Suprapubic skin (tissue), 4 donors: ENCODE data around the gene CUTA. TPM values are rescaled to one million over a fixed set of nuclear protein-coding genes. Genes with fewer than 3 reads are reported as not detected.

Experiments used
- DNase-seq, 2 donors: peaks; one replicate each; pipeline ENCODE4 v3.0.0-alpha.2; 2019; ENCODE audit warnings: low spot score in 2 of 2
- H3K27ac ChIP-seq: fragments of 200-600 bp; sonication (generic); one replicate; pipeline ENCODE4 v1.5.1; 2019
- H3K27me3 ChIP-seq: fragments of 200-600 bp; sonication (generic); one replicate; pipeline ENCODE4 v1.5.1; 2019
- H3K36me3 ChIP-seq: fragments of 200-600 bp; sonication (generic); one replicate; pipeline ENCODE4 v1.5.1; 2019
- H3K4me1 ChIP-seq: fragments of 200-600 bp; sonication (generic); one replicate; pipeline ENCODE4 v1.5.1; 2019
- H3K4me3 ChIP-seq: fragments of 200-600 bp; sonication (generic); one replicate; pipeline ENCODE4 v1.5.1; 2019; ENCODE audit warnings: mild to moderate bottlenecking
- H3K9me3 ChIP-seq: fragments of 200-600 bp; sonication (generic); one replicate; pipeline ENCODE4 v1.5.1; 2019
- EP300 ChIP-seq: sonication (generic); formaldehyde crosslinking; IDR thresholded peaks from one replicate; pipeline ENCODE4 v1.6.1; 2017; ENCODE audit warnings: antibody characterized with exemption
- POLR2A ChIP-seq, 2 donors: fragments of 450-650 bp; IDR thresholded peaks; one replicate each; pipeline ENCODE4 v1.6.1; 2017; ENCODE audit warnings: antibody characterized with exemption in 2 of 2, mild to moderate bottlenecking in 2 of 2, moderate library complexity in 2 of 2
- POLR2AphosphoS5 ChIP-seq, 3 donors: sonication (generic); formaldehyde crosslinking; IDR thresholded peaks; one replicate each; pipeline ENCODE4 v1.6.1; 2017; ENCODE audit warnings: antibody characterized with exemption in 3 of 3
- whole genome bisulfite sequencing: methylation state at CpG from one replicate; pipeline ENCODE4 v1.1.5; 2018; 5-methylcytosine and 5-hydroxymethylcytosine counted together
- total RNA-seq, 4 donors: library from RNA; depleted of rRNA; stranded (reverse); fragments of >200 nt; gene quantifications; one replicate each; pipeline ENCODE4 v1.1.0, GENCODE V29; 2016
- TF ChIP-seq, protein P1 (sequence below), 2 donors: fragments of 200-600 bp in 1 of 2; fragments of 450-650 bp in 1 of 2; sonication (generic) in 1 of 2; IDR thresholded peaks; one replicate each; pipeline ENCODE4 v1.5.1; 2016 to 2019; ENCODE audit warnings: antibody characterized with exemption in 2 of 2, mild to moderate bottlenecking in 1 of 2, moderate library complexity in 1 of 2

The CUTA gene
- total RNA-seq, 4 donors from 2014 or later = 119 to 185 (median 159) TPM

DNA sequence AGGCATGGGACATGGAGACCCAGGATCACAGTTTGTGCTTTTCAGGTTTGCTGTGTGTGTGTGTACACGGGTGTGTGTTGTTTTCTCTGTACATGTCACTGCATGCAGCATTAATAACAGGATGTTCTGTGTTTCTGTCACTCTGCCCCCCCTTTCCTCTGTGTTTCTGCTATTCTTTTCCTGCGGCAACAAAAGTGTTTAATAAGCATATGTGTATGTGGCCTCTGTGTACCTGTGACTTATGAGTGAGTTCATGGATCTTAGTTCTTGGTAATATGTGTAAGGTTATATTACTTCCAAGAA, 11.8 kb upstream of the CUTA start:
- TF ChIP-seq POLR2AphosphoS5 (IDR thresholded peaks at IDR 0.05) (no peak), POLR2A (IDR thresholded peaks at IDR 0.05) (no peak), EP300 (no peak)
- TF ChIP-seq, protein P1, sequence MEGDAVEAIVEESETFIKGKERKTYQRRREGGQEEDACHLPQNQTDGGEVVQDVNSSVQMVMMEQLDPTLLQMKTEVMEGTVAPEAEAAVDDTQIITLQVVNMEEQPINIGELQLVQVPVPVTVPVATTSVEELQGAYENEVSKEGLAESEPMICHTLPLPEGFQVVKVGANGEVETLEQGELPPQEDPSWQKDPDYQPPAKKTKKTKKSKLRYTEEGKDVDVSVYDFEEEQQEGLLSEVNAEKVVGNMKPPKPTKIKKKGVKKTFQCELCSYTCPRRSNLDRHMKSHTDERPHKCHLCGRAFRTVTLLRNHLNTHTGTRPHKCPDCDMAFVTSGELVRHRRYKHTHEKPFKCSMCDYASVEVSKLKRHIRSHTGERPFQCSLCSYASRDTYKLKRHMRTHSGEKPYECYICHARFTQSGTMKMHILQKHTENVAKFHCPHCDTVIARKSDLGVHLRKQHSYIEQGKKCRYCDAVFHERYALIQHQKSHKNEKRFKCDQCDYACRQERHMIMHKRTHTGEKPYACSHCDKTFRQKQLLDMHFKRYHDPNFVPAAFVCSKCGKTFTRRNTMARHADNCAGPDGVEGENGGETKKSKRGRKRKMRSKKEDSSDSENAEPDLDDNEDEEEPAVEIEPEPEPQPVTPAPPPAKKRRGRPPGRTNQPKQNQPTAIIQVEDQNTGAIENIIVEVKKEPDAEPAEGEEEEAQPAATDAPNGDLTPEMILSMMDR (IDR thresholded peaks at IDR 0.05) = no peak
- Histone ChIP-seq H3K4me3 (no peak overlapping the region), H3K27me3 (no peaks in the 10 kb centered on the region), H3K9me3 (no peaks in the 10 kb centered on the region), H3K27ac (peak overlapping the region; percentile 92), H3K4me1 (peaks cover 65% of the 10 kb centered on the region), H3K36me3 (peaks cover 8% of the 10 kb centered on the region)
- WGBS = 16% methylated on average over 2 of the region's 2 CpGs
- no peak for DNase-seq

DNA sequence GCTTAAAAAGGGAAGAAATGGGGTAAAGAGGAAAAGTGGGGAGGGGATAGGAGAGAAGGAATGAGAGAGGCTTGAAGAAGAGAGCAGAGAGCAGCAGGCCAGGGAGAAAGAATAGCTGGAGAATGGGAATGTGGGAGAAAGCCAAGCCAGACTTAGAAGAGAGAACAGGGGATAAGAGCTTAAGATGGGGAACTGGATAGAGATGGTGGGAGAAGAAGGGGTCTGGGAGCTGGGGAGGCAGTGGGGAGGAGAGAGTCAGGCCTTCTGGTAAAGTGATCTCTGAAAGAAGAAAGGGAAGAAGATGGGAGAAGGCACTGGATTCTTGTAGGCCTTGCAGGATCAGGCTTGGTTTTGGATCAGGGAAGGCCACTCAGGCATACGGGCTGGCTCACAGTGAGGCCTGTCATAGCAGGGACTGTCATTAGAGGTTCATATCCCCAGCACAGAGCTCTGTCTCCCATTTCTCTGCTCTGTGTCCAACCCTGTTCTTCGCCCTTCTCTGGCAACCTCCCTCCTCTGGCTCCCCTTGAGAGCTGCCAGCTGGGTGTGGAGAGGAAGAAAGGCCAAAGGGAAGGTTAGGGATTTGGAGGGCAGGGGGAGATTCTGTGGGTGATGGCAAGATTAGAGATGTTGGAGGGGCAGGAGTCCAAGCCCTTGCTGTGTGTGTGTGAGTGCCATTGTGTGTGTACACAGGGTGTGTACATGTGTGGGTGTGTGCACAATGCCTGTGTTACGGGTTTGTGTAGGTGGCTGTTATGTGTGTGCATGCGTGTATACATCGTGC, 11.3 kb upstream of the CUTA start:
- Histone ChIP-seq H3K27ac (peak overlapping the region; percentile 92), H3K27me3 (no peaks in the 10 kb centered on the region), H3K36me3 (peaks cover 8% of the 10 kb centered on the region), H3K4me3 (peak overlapping the region; percentile 3), H3K9me3 (no peaks in the 10 kb centered on the region), H3K4me1 (peaks cover 67% of the 10 kb centered on the region)
- no peak for TF ChIP-seq POLR2A (IDR thresholded peaks at IDR 0.05)
- no peak for TF ChIP-seq POLR2AphosphoS5 (IDR thresholded peaks at IDR 0.05)
- TF ChIP-seq, protein P1 (IDR thresholded peaks at IDR 0.05) = no peak
- TF ChIP-seq EP300 = no peak
- WGBS = 38% methylated on average over 5 of the region's 5 CpGs
- peak in 1 of 2 donors; percentile 50 for DNase-seq

DNA sequence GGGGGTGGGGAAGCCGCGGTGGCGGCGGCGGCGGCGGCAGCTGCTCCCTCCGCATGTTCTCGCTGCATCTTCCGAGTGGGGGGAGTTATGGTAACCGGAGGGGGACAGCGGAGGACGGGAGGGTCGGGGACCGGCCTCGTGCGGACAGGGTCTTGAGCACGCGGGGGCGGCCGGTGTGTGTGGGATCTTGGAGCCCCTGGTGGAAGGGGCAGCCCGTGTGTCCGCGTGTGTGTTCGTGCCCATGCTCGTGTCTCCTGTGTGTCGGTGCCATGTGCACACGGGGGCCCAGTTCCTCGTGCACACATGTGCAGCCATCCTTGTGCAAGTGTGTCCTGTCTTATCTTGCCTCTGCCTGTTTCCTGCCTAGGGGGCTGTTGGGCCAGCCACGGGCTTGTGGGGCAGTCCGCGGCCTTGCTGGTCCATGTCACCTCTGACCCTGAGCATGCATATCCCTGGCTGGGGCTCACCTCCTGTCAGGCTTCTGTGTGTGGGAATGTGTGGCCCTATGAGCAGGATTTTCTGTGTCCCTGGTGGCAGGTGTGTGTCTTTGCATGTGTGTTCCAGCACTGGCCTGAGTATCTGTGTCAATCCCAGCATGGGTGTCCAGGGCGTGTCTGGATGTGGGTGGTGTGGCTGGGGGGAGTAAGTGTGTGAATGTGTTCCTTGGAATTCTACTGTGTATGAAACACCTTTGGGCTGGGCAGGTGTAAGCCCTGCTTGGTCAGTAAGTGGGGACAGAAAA, 10.5 kb upstream of the CUTA start:
- Histone ChIP-seq H3K36me3 (peaks cover 8% of the 10 kb centered on the region), H3K4me1 (peaks cover 67% of the 10 kb centered on the region), H3K27me3 (no peaks in the 10 kb centered on the region), H3K4me3 (peak overlapping the region; percentile 68), H3K9me3 (no peaks in the 10 kb centered on the region), H3K27ac (peak overlapping the region; percentile 92)
- 8% methylated on average over 8 of the region's 33 CpGs for WGBS
- TF ChIP-seq, protein P1 (IDR thresholded peaks at IDR 0.05) = peak; percentile 21 to 42
- TF ChIP-seq POLR2AphosphoS5 (IDR thresholded peaks at IDR 0.05) (no peak), EP300 (no peak), POLR2A (IDR thresholded peaks at IDR 0.05) (no peak)
- peak in 1 of 2 donors; percentile 74 for DNase-seq

DNA sequence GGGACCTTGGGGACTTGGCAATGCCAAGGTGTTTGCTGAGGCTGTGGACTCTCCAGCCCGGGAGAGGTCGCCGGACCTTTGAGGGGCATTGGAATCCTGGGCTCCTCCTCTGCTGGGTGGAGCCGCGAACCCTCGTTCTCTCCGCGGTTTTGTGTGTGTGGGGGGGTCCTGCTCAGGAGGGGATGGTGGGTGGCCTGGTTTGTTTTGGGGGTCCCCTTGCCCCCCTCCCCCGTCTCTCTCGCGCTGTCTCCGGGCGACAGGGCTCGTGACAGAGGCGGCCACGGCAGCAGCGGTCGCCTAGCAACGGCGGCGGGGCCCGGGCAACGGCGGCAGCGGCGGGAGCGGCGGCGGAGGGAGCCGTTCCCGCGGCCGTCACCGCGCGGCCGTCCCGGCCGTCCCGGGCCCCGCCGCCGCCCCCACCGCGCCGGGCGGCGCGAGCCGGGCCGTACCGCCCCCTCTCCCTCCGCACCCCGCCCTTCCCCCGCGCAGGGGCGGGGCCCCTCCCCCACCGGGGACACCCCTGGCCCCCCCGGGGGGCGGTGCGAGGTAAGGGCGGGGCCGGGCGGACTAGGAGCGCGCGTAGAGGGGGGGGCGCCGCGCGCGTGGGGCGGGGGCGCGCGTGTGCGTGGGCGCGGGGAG, 9.8 kb upstream of the CUTA start:
- no peaks in the 10 kb centered on the region for H3K9me3 ChIP-seq
- TF ChIP-seq EP300 (no peak), POLR2AphosphoS5 (IDR thresholded peaks at IDR 0.05) (no peak)
- TF ChIP-seq, protein P1 (IDR thresholded peaks at IDR 0.05) = no peak
- WGBS = 0% methylated on average over 8 of the region's 79 CpGs
- peak in 1 of 2 donors; percentile 82 for DNase-seq
- no peaks in the 10 kb centered on the region for H3K27me3 ChIP-seq
- peak overlapping the region; percentile 92 for H3K27ac ChIP-seq
- H3K4me1 ChIP-seq = peaks cover 67% of the 10 kb centered on the region
- peak overlapping the region; percentile 68 for H3K4me3 ChIP-seq
- H3K36me3 ChIP-seq = peaks cover 2% of the 10 kb centered on the region
